Measurements from ENCODE around the gene HOXD13. TPM values are rescaled to one million over a fixed set of nuclear protein-coding genes. Genes with fewer than 3 reads are reported as not detected.

The HOXD13 gene
- polyA plus RNA-seq, 3 donors: 0.11 to 0.17 (median 0.14) TPM

DNA sequence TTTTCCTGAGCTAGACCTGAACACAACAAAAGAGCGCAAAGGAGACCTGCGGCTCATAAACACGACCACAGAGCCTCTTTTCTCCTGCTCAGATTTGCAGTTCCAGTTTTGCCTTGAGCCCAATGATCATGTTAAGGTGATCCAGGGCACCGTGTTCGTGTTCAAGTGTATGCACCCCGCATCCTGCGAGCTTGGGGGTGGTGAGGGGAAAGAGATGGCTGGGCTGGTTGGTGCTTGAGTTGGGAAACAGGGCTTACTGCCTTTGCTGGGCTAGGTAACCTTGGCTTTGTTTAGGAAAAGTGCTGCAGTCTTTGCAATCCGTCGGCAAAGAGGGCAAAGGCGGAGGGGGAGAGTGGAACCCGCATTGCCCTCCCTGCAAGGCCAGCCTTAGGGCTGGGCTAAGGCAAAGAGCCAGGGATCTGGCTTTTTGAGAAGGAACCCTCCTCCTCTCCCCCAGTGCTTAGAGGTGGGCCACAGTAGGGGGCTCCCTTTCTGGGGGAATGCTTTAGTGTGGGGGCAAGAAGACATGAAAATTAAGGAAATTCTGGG lies 25.4 kb downstream of the HOXD13 start:
- DNase-seq (ENCODE audit: low read depth in 3 of 3, low spot score in 2 of 3): no peak

DNA sequence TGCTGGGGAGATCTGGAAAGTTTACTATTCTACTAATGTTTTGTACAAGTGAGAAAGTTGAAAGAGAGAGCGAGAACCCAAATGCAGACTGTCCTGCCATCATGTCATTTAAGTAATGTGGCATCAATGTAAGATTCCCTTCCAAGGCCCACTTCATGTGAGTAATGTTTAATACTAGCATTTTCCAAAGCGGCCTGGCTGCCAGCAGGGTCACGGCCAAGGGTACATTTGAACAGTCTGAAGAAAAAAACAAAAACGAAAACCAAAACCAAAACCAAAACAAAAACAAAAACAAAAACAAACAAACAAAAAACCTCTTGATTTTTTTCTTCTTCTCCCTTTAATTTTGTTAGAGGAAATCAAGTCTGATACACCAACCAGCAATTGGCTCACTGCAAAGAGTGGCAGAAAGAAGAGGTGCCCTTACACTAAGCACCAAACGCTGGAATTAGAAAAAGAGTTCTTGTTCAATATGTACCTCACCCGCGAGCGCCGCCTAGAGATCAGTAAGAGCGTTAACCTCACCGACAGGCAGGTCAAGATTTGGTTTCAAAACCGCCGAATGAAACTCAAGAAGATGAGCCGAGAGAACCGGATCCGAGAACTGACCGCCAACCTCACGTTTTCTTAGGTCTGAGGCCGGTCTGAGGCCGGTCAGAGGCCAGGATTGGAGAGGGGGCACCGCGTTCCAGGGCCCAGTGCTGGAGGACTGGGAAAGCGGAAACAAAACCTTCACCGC lies 26.2 kb downstream of the HOXD13 start:
- no peak for DNase-seq (ENCODE audit: low read depth in 3 of 3, low spot score in 2 of 3)

DNA sequence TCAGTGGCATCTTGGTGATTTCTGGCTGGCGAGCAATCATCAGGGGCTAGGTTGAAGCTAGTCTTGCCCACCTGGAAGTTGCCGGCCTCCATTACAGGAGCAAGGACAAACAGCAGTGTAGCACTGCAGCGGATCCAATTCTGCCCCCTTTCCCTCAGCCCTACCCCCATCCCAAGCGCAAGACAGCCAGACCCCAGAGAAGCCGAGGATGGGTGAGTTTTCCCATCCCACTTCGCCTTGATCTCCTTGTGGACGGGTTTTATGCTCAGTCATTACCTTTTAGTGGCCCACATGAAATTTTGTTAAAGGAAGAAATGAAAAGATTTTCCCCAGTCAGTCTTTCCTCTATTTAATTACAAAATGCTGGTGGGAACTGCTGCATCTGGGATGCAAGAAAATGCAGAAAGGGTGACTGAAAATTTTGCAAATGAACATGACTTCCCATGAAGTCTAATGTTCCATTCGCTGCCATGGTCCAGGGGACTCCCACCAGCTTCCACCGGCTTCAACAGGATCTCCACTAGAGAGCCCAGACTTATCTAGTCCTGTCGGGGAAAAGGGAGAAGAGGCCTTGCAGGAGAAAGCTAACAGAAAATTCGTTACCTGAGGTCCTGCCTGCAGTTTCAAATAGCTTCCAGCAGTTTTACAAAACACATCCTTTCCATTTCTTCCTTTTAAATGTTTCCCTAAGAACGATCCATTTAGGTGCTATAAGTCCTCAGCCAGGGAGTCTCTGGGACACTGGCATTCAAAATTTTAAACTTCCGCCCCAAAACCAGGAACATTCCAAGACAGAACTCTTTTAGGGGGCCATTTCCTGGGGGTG lies 28.1 kb downstream of the HOXD13 start:
- no peak for DNase-seq (ENCODE audit: low read depth in 3 of 3, low spot score in 2 of 3)

DNA sequence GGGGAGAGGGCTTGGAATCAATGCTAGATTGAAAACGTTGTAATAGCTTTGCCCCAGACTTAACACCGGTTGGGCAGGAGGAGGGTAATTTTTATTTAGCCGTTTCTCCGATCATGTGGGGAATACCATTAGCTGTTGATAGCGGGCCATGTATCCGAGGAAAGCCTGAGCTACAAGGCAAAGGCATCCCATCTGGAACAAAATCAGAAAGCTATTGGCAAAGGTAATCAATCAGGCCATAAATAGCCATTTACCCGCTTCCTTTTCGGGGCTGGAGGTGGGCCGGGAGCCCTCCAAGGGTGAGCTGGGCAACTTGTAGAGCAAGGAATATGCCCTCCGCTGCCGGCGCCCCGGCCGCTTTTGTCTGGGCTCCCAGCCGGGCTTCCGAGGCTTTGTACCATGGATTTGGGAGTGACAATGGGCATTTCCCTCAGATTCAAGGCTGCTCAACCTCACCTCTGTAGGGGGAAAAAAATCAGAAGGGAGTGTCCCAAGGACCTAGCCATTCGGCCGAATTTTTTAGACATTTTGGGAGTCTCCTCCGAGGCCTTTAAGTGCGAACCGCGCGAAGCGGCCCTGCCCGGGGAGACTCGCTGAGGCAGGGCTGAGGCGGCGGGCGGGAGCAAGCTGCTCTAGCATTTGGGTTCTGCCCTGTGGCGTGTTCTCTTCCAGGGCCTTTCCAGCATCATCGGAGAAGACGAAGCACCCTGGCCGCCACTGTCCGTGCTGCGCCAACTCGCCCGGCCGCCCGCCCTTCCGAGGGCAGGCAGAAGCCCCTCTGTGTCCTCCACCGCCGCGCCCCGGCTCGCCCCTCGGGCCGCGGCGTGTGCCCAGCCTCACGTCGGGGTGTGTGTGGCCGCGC lies 28.9 kb downstream of the HOXD13 start:
- DNase-seq (ENCODE audit: low read depth in 3 of 3, low spot score in 2 of 3): no peak

DNA sequence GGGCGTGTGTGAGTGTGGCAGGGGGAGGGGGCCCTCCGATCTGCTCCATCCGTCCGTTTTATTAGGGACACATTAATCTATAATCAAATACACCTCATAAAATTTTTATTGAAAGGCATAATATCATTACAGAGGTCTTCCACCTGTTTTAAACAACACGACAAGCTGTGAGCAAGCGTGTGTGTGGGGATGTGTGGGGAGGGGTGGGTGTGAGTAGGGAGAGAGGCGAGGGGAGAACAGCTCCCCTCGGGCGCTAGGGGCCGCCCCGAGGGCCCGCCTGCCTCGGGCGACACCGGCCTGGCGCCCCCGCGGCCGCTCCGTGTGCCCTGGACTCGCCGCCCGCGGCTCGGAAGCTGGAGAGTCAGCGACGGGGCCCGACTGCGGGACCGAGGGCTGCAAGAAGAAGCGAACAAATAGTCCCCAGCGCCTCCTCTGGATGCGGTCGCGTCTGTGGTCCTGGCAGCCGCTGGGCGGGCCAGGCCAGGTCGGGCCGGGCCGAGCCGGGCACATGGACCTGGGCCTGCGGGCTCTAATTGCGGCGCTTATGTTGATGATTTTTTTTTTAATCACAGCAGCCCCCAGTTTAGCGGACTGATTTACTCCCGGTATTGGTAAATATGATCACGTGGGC lies 29.6 kb downstream of the HOXD13 start:
- no peak for DNase-seq (ENCODE audit: low read depth in 3 of 3, low spot score in 2 of 3)

DNA sequence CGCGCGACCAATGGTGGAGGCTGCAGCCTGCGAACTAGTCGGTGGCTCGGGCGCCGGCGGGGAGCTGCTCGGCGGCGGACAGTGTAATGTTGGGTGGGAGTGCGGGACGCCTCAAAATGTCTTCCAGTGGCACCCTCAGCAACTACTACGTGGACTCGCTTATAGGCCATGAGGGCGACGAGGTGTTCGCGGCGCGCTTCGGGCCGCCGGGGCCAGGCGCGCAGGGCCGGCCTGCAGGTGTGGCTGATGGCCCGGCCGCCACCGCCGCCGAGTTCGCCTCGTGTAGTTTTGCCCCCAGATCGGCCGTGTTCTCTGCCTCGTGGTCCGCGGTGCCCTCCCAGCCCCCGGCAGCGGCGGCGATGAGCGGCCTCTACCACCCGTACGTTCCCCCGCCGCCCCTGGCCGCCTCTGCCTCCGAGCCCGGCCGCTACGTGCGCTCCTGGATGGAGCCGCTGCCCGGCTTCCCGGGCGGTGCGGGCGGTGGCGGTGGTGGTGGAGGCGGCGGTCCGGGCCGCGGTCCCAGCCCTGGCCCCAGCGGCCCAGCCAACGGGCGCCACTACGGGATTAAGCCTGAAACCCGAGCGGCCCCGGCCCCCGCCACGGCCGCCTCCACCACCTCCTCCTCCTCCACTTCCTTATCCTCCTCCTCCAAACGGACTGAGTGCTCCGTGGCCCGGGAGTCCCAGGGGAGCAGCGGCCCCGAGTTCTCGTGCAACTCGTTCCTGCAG lies 30.3 kb downstream of the HOXD13 start, which contains the start of gene HOXD9:
HOXD9 (plus strand) TSS at position 37 of the 728 bp plus-strand sequence; CDS start at position 87, 50 bp downstream.
- DNase-seq (ENCODE audit: low read depth in 3 of 3, low spot score in 2 of 3): no peak

DNA sequence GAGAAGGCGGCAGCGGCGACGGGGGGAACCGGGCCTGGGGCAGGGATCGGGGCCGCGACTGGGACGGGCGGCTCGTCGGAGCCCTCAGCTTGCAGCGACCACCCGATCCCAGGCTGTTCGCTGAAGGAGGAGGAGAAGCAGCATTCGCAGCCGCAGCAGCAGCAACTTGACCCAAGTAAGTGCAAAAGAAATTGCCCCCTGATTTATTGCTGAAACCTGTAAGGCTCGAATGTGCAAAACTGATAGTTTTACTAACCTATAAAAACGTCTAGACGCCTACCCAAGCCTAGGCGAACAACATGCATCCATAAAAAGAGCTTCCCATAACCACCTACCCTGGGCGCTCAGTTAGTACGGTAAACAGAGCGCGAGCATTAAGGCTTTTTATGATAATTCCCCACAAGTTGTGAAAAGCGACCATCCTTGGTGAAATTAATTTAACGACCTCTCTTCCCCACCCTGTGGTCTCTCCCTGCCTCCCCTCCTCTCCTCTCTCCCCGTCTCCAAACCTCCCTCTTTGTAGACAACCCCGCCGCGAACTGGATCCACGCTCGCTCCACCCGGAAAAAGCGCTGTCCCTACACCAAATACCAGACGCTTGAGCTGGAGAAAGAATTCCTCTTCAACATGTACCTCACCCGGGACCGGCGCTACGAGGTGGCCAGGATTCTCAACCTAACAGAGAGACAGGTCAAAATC lies 31.0 kb downstream of the HOXD13 start:
- DNase-seq (ENCODE audit: low read depth in 3 of 3, low spot score in 2 of 3): no peak

DNA sequence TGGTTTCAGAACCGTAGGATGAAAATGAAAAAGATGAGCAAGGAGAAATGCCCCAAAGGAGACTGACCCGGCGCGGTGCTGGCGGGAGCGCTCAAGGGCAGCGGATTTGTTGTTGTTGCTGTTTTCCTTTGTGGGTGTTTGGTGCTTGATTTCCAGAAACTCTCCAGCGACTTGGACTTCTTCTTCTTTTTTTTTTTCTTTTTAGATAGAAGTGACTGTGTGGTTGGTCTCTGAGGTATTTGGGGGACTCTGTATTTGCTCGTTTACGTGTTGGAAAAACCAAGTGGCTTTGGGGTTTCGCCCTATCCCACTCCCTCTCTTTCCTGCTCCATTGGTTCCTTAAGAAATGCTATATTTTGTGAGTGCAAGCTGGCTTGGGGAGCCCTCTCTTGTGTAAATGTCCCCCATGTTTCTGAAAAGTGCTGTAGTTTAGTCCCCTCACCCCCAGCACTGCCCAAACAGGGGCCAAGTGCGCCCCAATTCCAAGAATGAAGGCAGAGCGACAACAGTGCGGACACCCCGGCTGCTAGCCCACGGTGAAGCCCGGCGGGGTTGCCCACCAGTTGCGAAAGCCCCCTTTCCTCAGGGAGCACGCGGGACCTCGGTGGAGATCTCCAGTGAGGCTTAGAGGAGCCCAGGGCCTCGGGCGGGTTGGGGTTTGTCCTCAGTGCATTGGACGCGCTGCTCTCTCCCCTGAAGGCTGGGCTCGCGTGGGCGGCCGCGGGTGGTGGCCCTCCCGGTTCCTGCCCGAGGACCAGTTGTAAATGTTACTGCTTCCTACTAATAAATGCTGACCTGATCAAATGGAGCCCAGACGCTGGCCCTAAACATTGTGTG lies 31.8 kb downstream of the HOXD13 start:
- no peak for DNase-seq (ENCODE audit: low read depth in 3 of 3, low spot score in 2 of 3)

DNA sequence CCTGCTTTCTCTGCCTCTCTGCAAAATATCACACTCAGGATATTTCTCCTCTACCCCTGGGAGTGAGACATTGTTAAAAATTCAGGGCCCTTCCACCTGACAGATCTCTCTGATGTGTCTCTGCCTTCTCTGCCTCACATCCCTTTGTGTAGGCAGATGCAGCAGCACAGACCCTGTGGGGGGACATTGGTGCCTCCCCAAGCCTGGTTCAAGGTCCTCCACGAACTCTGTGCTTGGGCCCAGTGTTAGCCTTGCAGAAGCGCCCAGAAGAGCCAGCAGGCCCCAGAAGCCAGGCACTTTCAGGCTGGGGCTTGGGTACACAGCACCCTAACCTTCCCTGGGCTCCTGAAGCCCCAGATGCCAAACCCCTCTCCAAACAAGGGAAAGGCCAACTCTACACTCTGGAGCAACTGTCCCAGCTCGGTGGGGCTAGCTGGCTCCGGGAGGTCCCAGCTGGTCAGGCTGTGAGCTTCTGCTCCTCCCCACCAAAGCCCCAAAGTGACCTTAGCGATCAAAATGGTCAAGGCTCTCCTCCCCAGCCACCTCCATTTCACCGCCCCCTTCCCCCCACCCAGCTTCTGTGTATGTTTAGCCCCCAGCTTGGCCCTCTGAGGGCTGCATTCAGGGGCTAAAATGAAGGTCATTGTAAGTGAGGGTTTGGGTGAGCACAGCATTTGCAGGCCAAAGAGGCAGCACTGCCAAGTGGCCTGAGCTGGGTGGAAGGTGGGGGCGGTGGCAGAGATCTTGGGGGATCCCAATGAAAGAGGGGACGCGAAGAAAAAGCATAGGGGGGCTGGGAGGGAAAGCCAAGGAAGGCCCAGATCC lies 32.6 kb downstream of the HOXD13 start:
- no peak for DNase-seq (ENCODE audit: low read depth in 3 of 3, low spot score in 2 of 3)

DNA sequence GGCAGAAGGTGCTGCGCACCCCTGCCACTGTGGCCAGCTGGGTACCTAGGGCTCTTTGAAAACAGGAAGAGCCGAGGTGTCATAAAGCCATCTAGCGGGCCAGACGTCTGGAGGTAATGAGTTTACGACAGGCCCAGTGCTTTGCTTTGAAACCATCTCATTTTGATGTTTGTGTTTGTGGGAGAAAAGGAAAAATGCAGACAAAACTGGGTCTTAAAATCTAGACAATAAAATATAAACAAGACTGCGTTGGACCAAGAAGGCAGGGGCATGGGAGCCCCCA lies 33.2 kb downstream of the HOXD13 start:
- no peak for DNase-seq (ENCODE audit: low read depth in 3 of 3, low spot score in 2 of 3)

DNA sequence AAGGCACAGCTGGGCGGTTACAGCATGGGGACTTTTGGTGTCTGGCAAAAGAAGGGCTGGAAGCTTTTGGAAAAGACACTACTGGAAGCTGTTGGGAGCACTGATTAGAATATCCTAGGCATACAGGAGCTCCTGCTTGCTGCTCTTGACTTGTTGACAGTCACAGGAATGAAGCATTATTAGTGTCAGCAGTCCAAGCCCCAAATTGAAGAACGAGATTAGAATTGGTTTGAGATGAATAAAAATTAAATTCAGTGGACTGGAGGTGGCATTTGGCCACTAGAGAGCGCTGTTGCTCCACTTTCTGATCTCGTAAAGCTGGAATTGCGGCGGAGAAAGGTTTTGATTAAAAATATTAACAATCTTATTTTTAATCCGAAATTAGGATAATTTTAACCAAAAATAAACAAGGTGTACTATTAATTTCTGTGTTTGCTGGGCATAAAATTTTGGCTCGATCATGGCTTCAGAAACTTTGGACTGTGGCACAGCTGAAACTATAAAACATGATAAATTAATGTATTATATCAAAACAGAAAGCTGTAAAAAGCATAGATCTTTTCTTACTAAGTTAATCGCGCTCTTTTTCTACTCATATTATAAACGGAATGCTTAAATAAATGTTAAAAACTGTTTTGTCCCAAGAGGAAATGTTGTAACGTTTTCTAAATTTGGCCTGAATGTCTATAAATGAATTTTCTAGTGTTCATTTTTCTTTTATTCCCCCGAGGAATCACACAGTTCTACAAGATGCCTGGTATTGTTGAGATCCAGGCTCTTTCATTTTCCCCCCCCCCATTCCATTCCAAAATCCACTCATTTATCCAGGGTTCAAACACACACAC lies 34.6 kb downstream of the HOXD13 start:
- no peak for DNase-seq (ENCODE audit: low read depth in 3 of 3, low spot score in 2 of 3)

DNA sequence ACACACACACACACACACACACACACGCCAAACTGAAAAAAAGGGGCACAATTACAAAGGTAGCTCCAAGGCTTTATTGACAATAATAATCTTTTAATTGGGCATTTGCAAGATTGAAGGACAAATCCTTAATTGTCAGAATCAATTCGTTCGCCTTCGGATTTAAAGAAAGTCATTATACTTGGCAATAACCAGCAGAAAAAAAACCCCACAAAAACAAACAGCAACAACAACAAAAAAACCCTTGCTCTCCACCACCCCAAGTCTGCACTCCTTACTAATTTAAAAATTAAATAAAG lies 35.2 kb downstream of the HOXD13 start:
- no peak for DNase-seq (ENCODE audit: low read depth in 3 of 3, low spot score in 2 of 3)

DNA sequence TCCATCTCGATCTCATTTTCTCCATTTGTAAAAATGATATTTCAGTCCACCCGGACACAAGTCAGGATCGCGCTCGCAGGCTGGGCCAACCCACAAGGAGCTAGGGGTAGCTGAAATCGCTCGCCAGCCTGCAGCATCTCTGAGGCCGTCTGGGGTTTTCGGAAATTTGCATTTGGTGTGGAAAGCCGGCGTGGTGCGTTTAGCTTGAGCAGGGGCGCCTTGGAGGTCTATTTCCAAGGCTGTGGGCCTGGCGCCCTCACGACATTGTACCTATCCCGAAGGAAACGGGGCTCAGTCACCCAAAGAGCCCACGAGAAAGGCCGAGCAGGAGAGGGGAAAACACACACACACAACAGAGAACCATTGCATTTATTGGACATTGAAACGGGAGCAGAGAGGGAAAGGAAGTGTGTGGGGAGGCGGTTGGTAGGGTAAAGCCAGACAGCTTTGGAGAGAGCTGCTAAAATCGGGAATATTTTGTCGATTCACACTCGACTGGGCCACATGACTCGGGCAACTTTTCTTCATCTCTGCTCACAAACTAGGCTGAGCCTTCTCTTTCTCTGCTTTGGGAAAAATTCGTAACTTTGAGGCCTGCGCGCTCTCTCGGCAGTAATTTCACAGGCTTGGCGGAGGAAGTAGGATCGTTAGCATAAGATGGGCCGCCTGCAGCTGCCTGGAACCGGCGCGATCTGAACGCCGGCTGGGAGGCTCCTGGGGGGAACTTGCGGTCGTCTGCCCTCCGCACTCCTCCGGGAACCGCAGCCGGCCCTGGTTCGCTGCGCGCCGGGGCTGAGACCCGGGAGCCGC lies 35.9 kb downstream of the HOXD13 start:
- no peak for DNase-seq (ENCODE audit: low read depth in 3 of 3, low spot score in 2 of 3)

DNA sequence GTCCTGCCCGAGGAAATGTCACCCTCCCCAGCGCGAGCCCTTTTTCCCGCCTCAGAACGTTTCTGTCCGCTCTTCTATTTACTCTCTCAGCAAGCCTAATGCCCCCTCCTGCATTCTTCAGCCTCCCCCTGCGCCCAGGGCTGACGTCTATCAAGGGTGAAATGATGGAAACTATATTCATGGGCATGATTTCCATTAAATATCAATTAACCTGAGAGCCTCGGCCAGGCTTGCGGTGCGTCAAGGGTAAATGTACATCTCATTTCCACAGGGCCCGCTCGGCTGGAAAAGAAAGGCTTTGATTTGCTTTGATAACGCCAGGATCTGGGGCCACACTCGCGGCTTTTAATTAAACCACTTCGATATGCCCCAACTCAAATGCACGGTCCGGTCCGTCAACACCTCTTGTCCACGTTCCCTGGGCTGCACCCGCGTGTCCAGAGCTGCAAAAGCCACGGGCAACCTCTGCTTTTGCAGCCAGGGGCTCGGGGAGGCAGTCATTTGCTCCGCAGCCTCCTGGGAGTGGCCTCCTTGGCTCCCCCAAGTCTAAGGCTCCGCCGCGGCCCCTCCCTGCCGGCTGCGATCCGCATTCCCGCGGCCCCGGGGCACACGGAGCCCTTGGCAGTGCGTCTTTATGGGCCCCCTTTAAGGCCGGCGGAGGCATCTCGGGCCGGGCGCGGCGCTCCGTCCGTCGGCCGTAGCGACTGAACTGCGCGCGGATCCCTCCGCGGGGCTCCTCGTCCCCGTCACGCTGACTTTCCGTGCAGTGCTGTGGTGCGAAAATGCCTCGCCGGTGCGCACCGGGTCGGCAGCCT lies 36.7 kb downstream of the HOXD13 start, which contains the start of gene HOXD8:
HOXD8 (plus strand) TSS at position 724 of the 815 bp plus-strand sequence. CDS start 662 bp downstream, outside the sequence.
- DNase-seq (ENCODE audit: low read depth in 3 of 3, low spot score in 2 of 3): no peak

DNA sequence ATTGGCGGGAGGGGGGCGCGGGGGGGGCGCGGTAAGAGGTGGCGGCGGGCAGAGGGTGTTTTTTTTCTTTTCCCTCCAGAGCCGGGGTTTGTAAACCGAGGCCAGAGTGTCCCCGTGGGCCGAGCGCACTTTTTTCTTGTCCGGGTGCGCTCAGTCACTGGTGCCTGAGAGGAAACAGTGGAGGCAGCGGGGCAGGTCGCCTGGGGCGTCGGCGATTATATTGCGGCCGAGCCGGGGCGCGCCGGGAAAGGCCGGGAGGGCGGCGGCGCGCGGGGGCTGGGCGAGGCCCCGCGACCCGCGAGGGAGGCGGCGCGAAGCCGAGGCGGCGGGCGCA lies 37.3 kb downstream of the HOXD13 start:
- no peak for DNase-seq (ENCODE audit: low read depth in 3 of 3, low spot score in 2 of 3)

Measured in right renal cortex interstitium (tissue), 3 donors.